ENCODE measurements around the gene SPOPL. TPM values are rescaled to one million over a fixed set of nuclear protein-coding genes. Genes with fewer than 3 reads are reported as not detected.

SPOPL gene
- total and polyA plus RNA-seq, 9 of the 15 experiments (the other 6 are each of a cell fraction or from before 2014, with no cell fraction given): 0.53 to 6.1 (median 4.1) TPM

GRCh38 chr2:138491495-138491862 is 10.1 kb upstream of the SPOPL start:
- FAIRE-seq: no peak

More at GRCh38 chr2:138491495-138491862, 10.1 kb upstream of the SPOPL start:
- H3K9me3 ChIP-seq (replicated peaks; ENCODE audit: control insufficient read depth, insufficient read depth, low read depth, low read length): no peaks in the 10 kb centered on the region
- no peaks in the 10 kb centered on the region for H3K27me3 ChIP-seq (ENCODE audit: control insufficient read depth in 2 of 2, insufficient read depth in 2 of 2, low read length in 2 of 2)
- no peak for DNase-seq (ENCODE audit: extremely low read depth in 1 of 4, low spot score in 3 of 4)
- no peak overlapping the region for H3K4me2 ChIP-seq (ENCODE audit: insufficient read depth, low read length)
- ChIA-PET CTCF (ENCODE audit: low intra/inter-chr PET ratio) (no interaction called here), POLR2A (interaction anchor here (0.8 to 1.6 kb wide), 3 partner anchors 9 to 13 kb away, joined by 3 read pairs; no protein-coding TSS in a partner anchor)
- TF ChIP-seq BMI1 (IDR thresholded peaks at IDR 0.05; ENCODE audit: low read length) (no peak), KDM2B (CRISPR knock-in tag; IDR thresholded peaks at IDR 0.05) (no peak), NCOR1 (IDR thresholded peaks at IDR 0.05) (no peak), MEF2D (tag; conservative IDR thresholded peaks at IDR 0.05; ENCODE audit: low read depth) (no peak), POLR3A (IDR thresholded peaks at IDR 0.05; ENCODE audit: borderline replicate concordance, extremely low read depth, insufficient read depth, insufficient read length) (no peak), CBFB (CRISPR knock-in tag; IDR thresholded peaks at IDR 0.05) (no peak), ATF2 (CRISPR knock-in tag; IDR thresholded peaks at IDR 0.05) (no peak), SMAD3 (CRISPR knock-in tag; conservative IDR thresholded peaks at IDR 0.05) (no peak), ZKSCAN8 (CRISPR knock-in tag; IDR thresholded peaks at IDR 0.05) (no peak), ZNF551 (CRISPR knock-in tag; IDR thresholded peaks at IDR 0.05) (no peak), ZNF764 (CRISPR knock-in tag; IDR thresholded peaks at IDR 0.05; ENCODE audit: low read depth) (no peak), ZNF282 (CRISPR knock-in tag; IDR thresholded peaks at IDR 0.05) (no peak), ZNF232 (CRISPR knock-in tag; IDR thresholded peaks at IDR 0.05) (no peak), ZNF12 (CRISPR knock-in tag; IDR thresholded peaks at IDR 0.05) (no peak), TFAP4 (CRISPR knock-in tag; IDR thresholded peaks at IDR 0.05; ENCODE audit: borderline replicate concordance) (no peak), FOSL1 (tag; conservative IDR thresholded peaks at IDR 0.05) (no peak), ZNF134 (CRISPR knock-in tag; conservative IDR thresholded peaks at IDR 0.05) (no peak)
- TF ChIP-seq, protein P1, sequence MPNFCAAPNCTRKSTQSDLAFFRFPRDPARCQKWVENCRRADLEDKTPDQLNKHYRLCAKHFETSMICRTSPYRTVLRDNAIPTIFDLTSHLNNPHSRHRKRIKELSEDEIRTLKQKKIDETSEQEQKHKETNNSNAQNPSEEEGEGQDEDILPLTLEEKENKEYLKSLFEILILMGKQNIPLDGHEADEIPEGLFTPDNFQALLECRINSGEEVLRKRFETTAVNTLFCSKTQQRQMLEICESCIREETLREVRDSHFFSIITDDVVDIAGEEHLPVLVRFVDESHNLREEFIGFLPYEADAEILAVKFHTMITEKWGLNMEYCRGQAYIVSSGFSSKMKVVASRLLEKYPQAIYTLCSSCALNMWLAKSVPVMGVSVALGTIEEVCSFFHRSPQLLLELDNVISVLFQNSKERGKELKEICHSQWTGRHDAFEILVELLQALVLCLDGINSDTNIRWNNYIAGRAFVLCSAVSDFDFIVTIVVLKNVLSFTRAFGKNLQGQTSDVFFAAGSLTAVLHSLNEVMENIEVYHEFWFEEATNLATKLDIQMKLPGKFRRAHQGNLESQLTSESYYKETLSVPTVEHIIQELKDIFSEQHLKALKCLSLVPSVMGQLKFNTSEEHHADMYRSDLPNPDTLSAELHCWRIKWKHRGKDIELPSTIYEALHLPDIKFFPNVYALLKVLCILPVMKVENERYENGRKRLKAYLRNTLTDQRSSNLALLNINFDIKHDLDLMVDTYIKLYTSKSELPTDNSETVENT (CRISPR knock-in tag; IDR thresholded peaks at IDR 0.05): no peak
- TF ChIP-seq, protein P2, sequence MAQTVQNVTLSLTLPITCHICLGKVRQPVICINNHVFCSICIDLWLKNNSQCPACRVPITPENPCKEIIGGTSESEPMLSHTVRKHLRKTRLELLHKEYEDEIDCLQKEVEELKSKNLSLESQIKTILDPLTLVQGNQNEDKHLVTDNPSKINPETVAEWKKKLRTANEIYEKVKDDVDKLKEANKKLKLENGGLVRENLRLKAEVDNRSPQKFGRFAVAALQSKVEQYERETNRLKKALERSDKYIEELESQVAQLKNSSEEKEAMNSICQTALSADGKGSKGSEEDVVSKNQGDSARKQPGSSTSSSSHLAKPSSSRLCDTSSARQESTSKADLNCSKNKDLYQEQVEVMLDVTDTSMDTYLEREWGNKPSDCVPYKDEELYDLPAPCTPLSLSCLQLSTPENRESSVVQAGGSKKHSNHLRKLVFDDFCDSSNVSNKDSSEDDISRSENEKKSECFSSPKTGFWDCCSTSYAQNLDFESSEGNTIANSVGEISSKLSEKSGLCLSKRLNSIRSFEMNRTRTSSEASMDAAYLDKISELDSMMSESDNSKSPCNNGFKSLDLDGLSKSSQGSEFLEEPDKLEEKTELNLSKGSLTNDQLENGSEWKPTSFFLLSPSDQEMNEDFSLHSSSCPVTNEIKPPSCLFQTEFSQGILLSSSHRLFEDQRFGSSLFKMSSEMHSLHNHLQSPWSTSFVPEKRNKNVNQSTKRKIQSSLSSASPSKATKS (CRISPR knock-in tag; IDR thresholded peaks at IDR 0.05): no peak
- H3K79me2 ChIP-seq (ENCODE audit: control insufficient read depth, insufficient read depth, low read length): no peaks in the 10 kb centered on the region
- no peak overlapping the region for H3K4me3 ChIP-seq
- no peak overlapping the region for H3K27ac ChIP-seq (ENCODE audit: extremely low read depth, low read depth, low read length)
- in situ Hi-C loops (cut with MboI) (no loop called here), intact Hi-C loops (cut with micrococcal nuclease) (no loop called here)
- H3K9ac ChIP-seq (ENCODE audit: insufficient read depth in 1 of 2, low read depth in 2 of 2, low read length in 2 of 2): no peak overlapping the region
- no peaks in the 10 kb centered on the region for H4K20me1 ChIP-seq (replicated peaks; ENCODE audit: control insufficient read depth, insufficient read depth, low read length)
- BruUV-seq (replicated peaks): no TSS peak
- peaks cover 4 to 23% of the 10 kb centered on the region in 2 experiments; a peak in 3 of 5 replicates for H3K4me1 ChIP-seq (replicated peaks in 1 of 2; ENCODE audit: control insufficient read depth in 2 of 2, insufficient read depth in 2 of 2, low read length in 2 of 2)
- ATAC-seq: no peak
- H2AFZ ChIP-seq (ENCODE audit: low read depth, low read length): no peak overlapping the region
- H3K36me3 ChIP-seq (ENCODE audit: control insufficient read depth, insufficient read depth, low read length): no peaks in the 10 kb centered on the region; the same call in 2 of the 3 replicates
- H3K9me1 ChIP-seq (ENCODE audit: control insufficient read depth, insufficient read depth, low read length): no peaks in the 10 kb centered on the region
